Measurements from ENCODE around the gene BEAN1. TPM values are rescaled to one million over a fixed set of nuclear protein-coding genes. Genes with fewer than 3 reads are reported as not detected.

Gene BEAN1
- total RNA-seq, 1 experiment from 2014 or later: not detected

DNA sequence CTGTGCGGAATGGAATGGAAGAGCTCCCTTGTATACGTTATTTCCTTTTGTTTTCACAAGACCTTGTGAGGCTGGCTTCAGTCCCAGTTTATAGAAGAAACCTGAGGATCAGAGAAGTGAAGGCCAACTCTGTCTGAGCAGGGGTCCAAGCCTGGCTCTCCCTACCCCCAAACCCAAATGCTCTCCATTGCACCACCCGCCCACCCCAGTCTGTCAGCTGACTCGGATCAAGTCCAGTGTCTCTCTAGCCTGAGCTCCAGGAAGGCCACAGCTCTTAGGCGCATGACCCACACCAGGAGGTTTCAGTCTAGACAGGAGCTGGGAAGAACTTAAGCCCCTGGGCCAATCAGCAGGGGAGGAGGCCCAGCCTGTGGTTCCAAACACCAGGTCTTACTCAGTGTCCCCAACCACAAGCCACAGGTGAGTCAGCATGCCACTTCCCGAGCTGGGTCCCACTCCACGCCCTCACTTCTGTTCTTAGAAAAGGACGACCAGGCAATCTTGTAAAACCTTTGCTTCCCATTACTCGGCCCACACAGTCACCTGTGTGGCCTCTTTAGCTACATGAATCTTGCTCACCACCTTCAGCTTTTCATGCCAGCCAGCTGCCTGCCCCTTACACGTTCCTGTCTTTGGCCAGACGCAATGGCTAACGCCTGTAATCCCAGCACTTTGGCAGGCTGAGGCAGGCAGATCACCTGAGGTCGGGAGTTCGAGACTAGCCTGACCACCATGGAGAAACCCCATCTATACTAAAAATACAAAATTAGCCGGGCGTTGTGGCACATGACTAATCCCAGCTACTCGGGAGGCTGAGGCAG is 95.1 kb downstream of the BEAN1 start:
- POLR2A ChIA-PET: no interaction called here
- 0 out of 2 replicates have a peak overlapping the region, but pooled peaks have one; percentile 12 for H3K27ac Mint-ChIP-seq
- no peaks in the 10 kb centered on the region for H3K9me3 Mint-ChIP-seq
- no peaks in the 10 kb centered on the region for H3K27me3 Mint-ChIP-seq (ENCODE audit: low read depth)
- H3K4me1 Mint-ChIP-seq: peaks cover 4% of the 10 kb centered on the region
- H3K36me3 Mint-ChIP-seq: no peaks in the 10 kb centered on the region
- DNase-seq (ENCODE audit: low spot score) (no peak), ATAC-seq (no peak)
- no peak overlapping the region for H3K4me3 Mint-ChIP-seq
- CTCF ChIA-PET: interaction anchor here (0.6 to 3.3 kb wide), 4 partner anchors 10 to 210 kb away, joined by 3 to 12 read pairs (median 4); no protein-coding TSS in a partner anchor
- TF ChIP-seq, protein P1, sequence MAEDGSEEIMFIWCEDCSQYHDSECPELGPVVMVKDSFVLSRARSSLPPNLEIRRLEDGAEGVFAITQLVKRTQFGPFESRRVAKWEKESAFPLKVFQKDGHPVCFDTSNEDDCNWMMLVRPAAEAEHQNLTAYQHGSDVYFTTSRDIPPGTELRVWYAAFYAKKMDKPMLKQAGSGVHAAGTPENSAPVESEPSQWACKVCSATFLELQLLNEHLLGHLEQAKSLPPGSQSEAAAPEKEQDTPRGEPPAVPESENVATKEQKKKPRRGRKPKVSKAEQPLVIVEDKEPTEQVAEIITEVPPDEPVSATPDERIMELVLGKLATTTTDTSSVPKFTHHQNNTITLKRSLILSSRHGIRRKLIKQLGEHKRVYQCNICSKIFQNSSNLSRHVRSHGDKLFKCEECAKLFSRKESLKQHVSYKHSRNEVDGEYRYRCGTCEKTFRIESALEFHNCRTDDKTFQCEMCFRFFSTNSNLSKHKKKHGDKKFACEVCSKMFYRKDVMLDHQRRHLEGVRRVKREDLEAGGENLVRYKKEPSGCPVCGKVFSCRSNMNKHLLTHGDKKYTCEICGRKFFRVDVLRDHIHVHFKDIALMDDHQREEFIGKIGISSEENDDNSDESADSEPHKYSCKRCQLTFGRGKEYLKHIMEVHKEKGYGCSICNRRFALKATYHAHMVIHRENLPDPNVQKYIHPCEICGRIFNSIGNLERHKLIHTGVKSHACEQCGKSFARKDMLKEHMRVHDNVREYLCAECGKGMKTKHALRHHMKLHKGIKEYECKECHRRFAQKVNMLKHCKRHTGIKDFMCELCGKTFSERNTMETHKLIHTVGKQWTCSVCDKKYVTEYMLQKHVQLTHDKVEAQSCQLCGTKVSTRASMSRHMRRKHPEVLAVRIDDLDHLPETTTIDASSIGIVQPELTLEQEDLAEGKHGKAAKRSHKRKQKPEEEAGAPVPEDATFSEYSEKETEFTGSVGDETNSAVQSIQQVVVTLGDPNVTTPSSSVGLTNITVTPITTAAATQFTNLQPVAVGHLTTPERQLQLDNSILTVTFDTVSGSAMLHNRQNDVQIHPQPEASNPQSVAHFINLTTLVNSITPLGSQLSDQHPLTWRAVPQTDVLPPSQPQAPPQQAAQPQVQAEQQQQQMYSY (CRISPR knock-in tag; IDR thresholded peaks at IDR 0.05): no peak
- no peak for TF ChIP-seq ZNF671 (CRISPR knock-in tag; IDR thresholded peaks at IDR 0.05)

DNA sequence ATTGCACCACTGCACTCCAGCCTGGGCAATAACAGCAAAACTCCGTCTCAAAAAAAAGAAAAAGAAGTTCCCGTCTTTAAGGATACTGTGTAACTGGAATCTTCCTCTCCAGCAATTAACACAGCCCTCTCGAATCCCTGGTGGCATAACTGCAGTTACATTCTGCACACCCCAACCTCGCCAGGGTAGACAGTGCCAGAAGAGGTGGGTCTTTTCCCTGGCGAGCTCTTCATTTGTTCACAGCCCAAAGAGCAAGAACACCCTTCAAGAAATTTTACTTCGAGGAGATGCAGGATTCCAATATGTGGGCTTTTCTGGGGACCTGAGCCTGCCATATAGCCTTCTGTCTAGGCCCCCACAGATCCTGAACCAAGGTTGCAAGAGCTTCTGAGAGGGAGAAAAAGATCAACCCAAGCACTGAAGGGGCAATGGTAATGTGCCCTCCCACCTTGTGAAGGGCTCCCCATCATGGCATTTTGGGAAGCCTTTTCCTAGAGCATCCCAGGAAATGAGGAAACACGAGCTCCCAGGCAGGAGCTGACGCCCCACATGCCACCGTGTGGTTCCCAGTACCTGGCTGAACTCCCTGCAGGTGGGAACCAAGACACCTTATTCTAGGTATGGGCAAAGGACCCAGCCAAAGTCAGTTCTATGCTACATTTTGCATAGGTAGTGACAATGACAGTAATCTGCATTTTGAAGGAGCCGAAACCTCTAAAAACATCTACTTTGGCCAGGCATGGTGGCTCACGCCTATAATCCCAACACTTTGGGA is 95.9 kb downstream of the BEAN1 start:
- H3K4me3 Mint-ChIP-seq: no peak overlapping the region
- no peaks in the 10 kb centered on the region; the same call in 1 of the 2 replicates for H3K27me3 Mint-ChIP-seq (ENCODE audit: low read depth)
- H3K27ac Mint-ChIP-seq: no peak overlapping the region
- H3K36me3 Mint-ChIP-seq: no peaks in the 10 kb centered on the region
- no peaks in the 10 kb centered on the region for H3K9me3 Mint-ChIP-seq
- ChIA-PET POLR2A (no interaction called here), CTCF (interaction anchor here (1.9 to 3.3 kb wide), 2 partner anchors 11 to 116 kb away, joined by 5 to 12 read pairs; no protein-coding TSS in a partner anchor)
- DNase-seq (ENCODE audit: low spot score) (no peak), ATAC-seq (no peak)
- TF ChIP-seq, protein P2, sequence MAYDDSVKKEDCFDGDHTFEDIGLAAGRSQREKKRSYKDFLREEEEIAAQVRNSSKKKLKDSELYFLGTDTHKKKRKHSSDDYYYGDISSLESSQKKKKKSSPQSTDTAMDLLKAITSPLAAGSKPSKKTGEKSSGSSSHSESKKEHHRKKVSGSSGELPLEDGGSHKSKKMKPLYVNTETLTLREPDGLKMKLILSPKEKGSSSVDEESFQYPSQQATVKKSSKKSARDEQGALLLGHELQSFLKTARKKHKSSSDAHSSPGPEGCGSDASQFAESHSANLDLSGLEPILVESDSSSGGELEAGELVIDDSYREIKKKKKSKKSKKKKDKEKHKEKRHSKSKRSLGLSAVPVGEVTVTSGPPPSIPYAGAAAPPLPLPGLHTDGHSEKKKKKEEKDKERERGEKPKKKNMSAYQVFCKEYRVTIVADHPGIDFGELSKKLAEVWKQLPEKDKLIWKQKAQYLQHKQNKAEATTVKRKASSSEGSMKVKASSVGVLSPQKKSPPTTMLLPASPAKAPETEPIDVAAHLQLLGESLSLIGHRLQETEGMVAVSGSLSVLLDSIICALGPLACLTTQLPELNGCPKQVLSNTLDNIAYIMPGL (CRISPR knock-in tag; IDR thresholded peaks at IDR 0.05): no peak
- no peak for TF ChIP-seq ESRRA (CRISPR knock-in tag; IDR thresholded peaks at IDR 0.05; ENCODE audit: borderline replicate concordance)
- TF ChIP-seq SP1 (CRISPR knock-in tag; conservative IDR thresholded peaks at IDR 0.05): no peak
- TF ChIP-seq ATF3 (CRISPR knock-in tag; conservative IDR thresholded peaks at IDR 0.05): no peak
- no peak for TF ChIP-seq SMAD3 (CRISPR knock-in tag; IDR thresholded peaks at IDR 0.05; ENCODE audit: borderline replicate concordance)
- no peaks in the 10 kb centered on the region for H3K4me1 Mint-ChIP-seq

- ATAC-seq (no peak), DNase-seq (ENCODE audit: low spot score) (no peak)
- ChIA-PET POLR2A (no interaction called here), CTCF (no interaction called here)
- Mint-ChIP-seq H3K27ac (no peak overlapping the region), H3K4me3 (no peak overlapping the region), H3K36me3 (peaks cover 6% of the 10 kb centered on the region; the same call in 1 of the 2 replicates), H3K27me3 (ENCODE audit: low read depth) (no peaks in the 10 kb centered on the region; the same call in 1 of the 2 replicates), H3K4me1 (no peaks in the 10 kb centered on the region), H3K9me3 (no peaks in the 10 kb centered on the region)
- TF ChIP-seq NR1H2 (CRISPR knock-in tag; IDR thresholded peaks at IDR 0.05) (no peak), CDX4 (CRISPR knock-in tag; IDR thresholded peaks at IDR 0.05; ENCODE audit: borderline replicate concordance) (no peak), ZMAT4 (CRISPR knock-in tag; IDR thresholded peaks at IDR 0.05) (no peak), IRF2 (CRISPR knock-in tag; IDR thresholded peaks at IDR 0.05; ENCODE audit: borderline replicate concordance, low read depth) (no peak), KAT7 (CRISPR knock-in tag; IDR thresholded peaks at IDR 0.05; ENCODE audit: borderline replicate concordance) (no peak), SMAD3 (CRISPR knock-in tag; IDR thresholded peaks at IDR 0.05; ENCODE audit: borderline replicate concordance) (no peak), ZNF317 (CRISPR knock-in tag; IDR thresholded peaks at IDR 0.05; ENCODE audit: borderline replicate concordance, low read depth) (no peak), RORB (CRISPR knock-in tag; IDR thresholded peaks at IDR 0.05) (no peak), ZNF671 (CRISPR knock-in tag; IDR thresholded peaks at IDR 0.05) (no peak), ELF4 (CRISPR knock-in tag; IDR thresholded peaks at IDR 0.05; ENCODE audit: low read depth) (no peak), FOXP1 (CRISPR knock-in tag; IDR thresholded peaks at IDR 0.05; ENCODE audit: borderline replicate concordance) (no peak)
These were observed 96.8 kb downstream of the BEAN1 start for GRCh38 chr16:66523861-66524354.

Data from WTC11 (cell line).